ENCODE data around the gene ULK1.
"Not testable (repeated sequence)": the region's sequence is repeated elsewhere in the genome, so short reads cannot be mapped to it uniquely, and the experiment has no call there.

Gene ULK1

GRCh38 chr12:131944601-131945251 is 50.3 kb downstream of the ULK1 start:
- Mint-ChIP-seq H3K4me1 (ENCODE audit: low read depth) (peaks cover 24% of the 10 kb centered on the region), H3K27ac (peak overlapping the region; percentile 6), H3K27me3 (no peaks in the 10 kb centered on the region), H3K4me3 (no peak overlapping the region), H3K36me3 (ENCODE audit: low read depth) (peaks cover 45% of the 10 kb centered on the region), H3K9me3 (no peaks in the 10 kb centered on the region)

- Mint-ChIP-seq H3K27ac (no peak overlapping the region), H3K4me3 (no peak overlapping the region), H3K4me1 (ENCODE audit: low read depth) (peaks cover 31% of the 10 kb centered on the region), H3K9me3 (no peaks in the 10 kb centered on the region), H3K27me3 (no peaks in the 10 kb centered on the region), H3K36me3 (ENCODE audit: low read depth) (peaks cover 27% of the 10 kb centered on the region)
Observed at GRCh38 chr12:131946757-131947156, 52.3 kb downstream of the ULK1 start.

GRCh38 chr12:131947482-131948027 is 53.1 kb downstream of the ULK1 start:
- Mint-ChIP-seq H3K4me3 (no peak overlapping the region), H3K27me3 (no peaks in the 10 kb centered on the region), H3K27ac (peak overlapping the region; percentile 50), H3K4me1 (ENCODE audit: low read depth) (peaks cover 34% of the 10 kb centered on the region), H3K36me3 (ENCODE audit: low read depth) (peaks cover 22% of the 10 kb centered on the region), H3K9me3 (no peaks in the 10 kb centered on the region)

GRCh38 chr12:131948166-131948712 is 53.8 kb downstream of the ULK1 start:
- Mint-ChIP-seq H3K9me3 (no peaks in the 10 kb centered on the region), H3K36me3 (ENCODE audit: low read depth) (peaks cover 22% of the 10 kb centered on the region), H3K4me3 (no peak overlapping the region), H3K27me3 (no peaks in the 10 kb centered on the region), H3K4me1 (ENCODE audit: low read depth) (peaks cover 41% of the 10 kb centered on the region), H3K27ac (peak overlapping the region; percentile 82)

- Mint-ChIP-seq H3K4me3 (peak overlapping the region; percentile 76), H3K36me3 (ENCODE audit: low read depth) (peaks cover 18% of the 10 kb centered on the region), H3K27ac (peak overlapping the region; percentile 82), H3K4me1 (ENCODE audit: low read depth) (peaks cover 46% of the 10 kb centered on the region)
- not testable (repeated sequence) for H3K27me3 Mint-ChIP-seq, H3K9me3 Mint-ChIP-seq
Observed at GRCh38 chr12:131948713-131949430, 54.5 kb downstream of the ULK1 start.

GRCh38 chr12:131949431-131950181 is 55.2 kb downstream of the ULK1 start, which contains the start of gene EP400:
TSS of gene EP400 (plus strand) at chr12:131949942. CDS start at chr12:131960620, 10,678 bp downstream.
- no peaks in the 10 kb centered on the region for H3K9me3 Mint-ChIP-seq
- no peaks in the 10 kb centered on the region for H3K27me3 Mint-ChIP-seq
- H3K4me3 Mint-ChIP-seq = peak within 1 kb of the TSS; percentile 88
- peaks cover 46% of the 10 kb centered on the region for H3K4me1 Mint-ChIP-seq (ENCODE audit: low read depth)
- peak within 1 kb of the TSS; percentile 87 for H3K27ac Mint-ChIP-seq
- H3K36me3 Mint-ChIP-seq (ENCODE audit: low read depth) = peaks cover 17% of the 10 kb centered on the region

- Mint-ChIP-seq H3K27me3 (no peaks in the 10 kb centered on the region), H3K4me3 (peak overlapping the region; percentile 88), H3K9me3 (no peaks in the 10 kb centered on the region), H3K27ac (peak overlapping the region; percentile 87), H3K36me3 (ENCODE audit: low read depth) (peaks cover 13% of the 10 kb centered on the region), H3K4me1 (ENCODE audit: low read depth) (peaks cover 46% of the 10 kb centered on the region)
Observed at GRCh38 chr12:131950182-131950913, 55.9 kb downstream of the ULK1 start.

- not testable (repeated sequence) for H3K9me3 Mint-ChIP-seq, H3K4me3 Mint-ChIP-seq, H3K27ac Mint-ChIP-seq, H3K27me3 Mint-ChIP-seq
- peaks cover 19% of the 10 kb centered on the region for H3K36me3 Mint-ChIP-seq (ENCODE audit: low read depth)
- H3K4me1 Mint-ChIP-seq (ENCODE audit: low read depth) = peaks cover 56% of the 10 kb centered on the region
Observed at GRCh38 chr12:131953810-131954209, 59.4 kb downstream of the ULK1 start.

GRCh38 chr12:131954460-131954859 is 60.0 kb downstream of the ULK1 start:
- peaks cover 56% of the 10 kb centered on the region for H3K4me1 Mint-ChIP-seq (ENCODE audit: low read depth)
- not testable (repeated sequence) for H3K27me3 Mint-ChIP-seq, H3K4me3 Mint-ChIP-seq, H3K9me3 Mint-ChIP-seq, H3K27ac Mint-ChIP-seq
- H3K36me3 Mint-ChIP-seq (ENCODE audit: low read depth) = peaks cover 19% of the 10 kb centered on the region

- Mint-ChIP-seq H3K4me3 (no peak overlapping the region), H3K4me1 (ENCODE audit: low read depth) (peaks cover 65% of the 10 kb centered on the region), H3K9me3 (no peaks in the 10 kb centered on the region), H3K27ac (no peak overlapping the region), H3K36me3 (ENCODE audit: low read depth) (peaks cover 30% of the 10 kb centered on the region), H3K27me3 (no peaks in the 10 kb centered on the region)
Observed at GRCh38 chr12:131959116-131959515, 64.7 kb downstream of the ULK1 start.

GRCh38 chr12:131959641-131960589 is 65.5 kb downstream of the ULK1 start:
- Mint-ChIP-seq H3K36me3 (ENCODE audit: low read depth) (peaks cover 35% of the 10 kb centered on the region), H3K9me3 (no peaks in the 10 kb centered on the region), H3K27me3 (no peaks in the 10 kb centered on the region), H3K4me3 (no peak overlapping the region), H3K4me1 (ENCODE audit: low read depth) (peaks cover 71% of the 10 kb centered on the region), H3K27ac (peak overlapping the region; percentile 76)

- peaks cover 32% of the 10 kb centered on the region for H3K36me3 Mint-ChIP-seq (ENCODE audit: low read depth)
- H3K4me1 Mint-ChIP-seq (ENCODE audit: low read depth) = peaks cover 79% of the 10 kb centered on the region
- H3K27ac Mint-ChIP-seq = peak overlapping the region; percentile 76
Observed at GRCh38 chr12:131960590-131961325, 66.3 kb downstream of the ULK1 start.

GRCh38 chr12:131961328-131961727 is 66.9 kb downstream of the ULK1 start:
- peaks cover 29% of the 10 kb centered on the region for H3K36me3 Mint-ChIP-seq (ENCODE audit: low read depth)
- H3K4me1 Mint-ChIP-seq (ENCODE audit: low read depth) = peaks cover 73% of the 10 kb centered on the region
- not testable (repeated sequence) for H3K4me3 Mint-ChIP-seq, H3K27me3 Mint-ChIP-seq, H3K27ac Mint-ChIP-seq, H3K9me3 Mint-ChIP-seq

More at GRCh38 chr12:131960590-131961325, 66.3 kb downstream of the ULK1 start:
- not testable (repeated sequence) for H3K27me3 Mint-ChIP-seq, H3K9me3 Mint-ChIP-seq, H3K4me3 Mint-ChIP-seq

Measured in stimulated activated naive CD8-positive, alpha-beta T cell treated with anti-CD3 and anti-CD28 coated beads, Interleukin-15, Interleukin-2, amounts not matched to agents 100 ng/mL and 50 ng/mL, for 24 hours (primary cell).